WTC11 (cell line): ENCODE results near the gene TNFRSF14. TPM values are rescaled to one million over a fixed set of nuclear protein-coding genes. Genes with fewer than 3 reads are reported as not detected.

ENCODE experiments used
- ATAC-seq: fragments of 200-7000 bp; cut with Tn5 transposase; 2 replicates; pipeline ENCODE4 v1.10.0; 2021; ENCODE audit warnings: mild to moderate bottlenecking, moderate library complexity
- CTCF ChIA-PET: fragments of 300-600 bp; sonication (Branson Sonifier 250); formaldehyde crosslinking; loops from one replicate; lab custom pipeline; 2021; ENCODE audit warnings: antibody characterized with exemption; lab: Charles Lee
- POLR2A ChIA-PET: fragments of 350-600 bp; sonication (Branson Sonifier 250); formaldehyde crosslinking; loops from one replicate; lab custom pipeline; 2021; ENCODE audit warnings: antibody characterized with exemption; lab: Charles Lee
- DNase-seq: peaks from one replicate; pipeline ENCODE4 v3.0.0; 2021; ENCODE audit warnings: low spot score
- H3K27ac Mint-ChIP-seq: 2 replicates; pipeline ENCODE4 v1.8.0; 2021; ENCODE audit warnings: mixed read lengths
- H3K27me3 Mint-ChIP-seq: 2 replicates; pipeline ENCODE4 v1.8.0; 2021; ENCODE audit warnings: low read depth, mild to moderate bottlenecking, moderate library complexity, mixed read lengths
- H3K36me3 Mint-ChIP-seq: 2 replicates; pipeline ENCODE4 v1.8.0; 2021; ENCODE audit warnings: mixed read lengths
- H3K4me1 Mint-ChIP-seq: 2 replicates; pipeline ENCODE4 v1.8.0; 2022; ENCODE audit warnings: mixed read lengths
- H3K4me3 Mint-ChIP-seq: 2 replicates; pipeline ENCODE4 v1.8.0; 2021; ENCODE audit warnings: mild to moderate bottlenecking, moderate library complexity, mixed read lengths
- H3K9me3 Mint-ChIP-seq: 2 replicates; pipeline ENCODE4 v1.8.0; 2021; ENCODE audit warnings: mixed read lengths
- FOXJ3 ChIP-seq: sonication (generic); formaldehyde crosslinking; IDR thresholded peaks from 2 replicates; pipeline ENCODE4 v1.9.0; 2021; ENCODE audit warnings: missing genetic modification reagents, mild to moderate bottlenecking, borderline replicate concordance
- GTF2I ChIP-seq: fragments of 250-450 bp; sonication (Bioruptor Pico); conservative IDR thresholded peaks from 2 replicates; pipeline ENCODE4 v1.4.0; 2021; ENCODE audit warnings: mild to moderate bottlenecking
- HMGA2 ChIP-seq: fragments of 250-450 bp; sonication (Bioruptor Pico); IDR thresholded peaks from 2 replicates; pipeline ENCODE4 v1.4.0; 2021; ENCODE audit warnings: mild to moderate bottlenecking, moderate library complexity
- KAT7 ChIP-seq: sonication (generic); formaldehyde crosslinking; IDR thresholded peaks from 2 replicates; pipeline ENCODE4 v1.8.1; 2023; ENCODE audit warnings: missing genetic modification reagents, mild to moderate bottlenecking, borderline replicate concordance
- MXD4 ChIP-seq: fragments of 250-450 bp; sonication (Bioruptor Pico); IDR thresholded peaks from 2 replicates; pipeline ENCODE4 v1.8.0; 2021; ENCODE audit warnings: mild to moderate bottlenecking, moderate library complexity, borderline replicate concordance
- ZNF317 ChIP-seq: sonication (generic); formaldehyde crosslinking; IDR thresholded peaks from 2 replicates; pipeline ENCODE4 v1.8.1; 2023; ENCODE audit warnings: low read depth, mild to moderate bottlenecking, moderate library complexity, missing genetic modification reagents, borderline replicate concordance
- total RNA-seq: library from RNA; stranded (reverse); gene quantifications from 3 replicates; pipeline ENCODE4 v1.2.3, GENCODE V29; 2021
- TF ChIP-seq, protein P1 (sequence below): sonication (generic); formaldehyde crosslinking; IDR thresholded peaks from 2 replicates; pipeline ENCODE4 v1.8.1; 2023; ENCODE audit warnings: mild to moderate bottlenecking, missing genetic modification reagents
- TF ChIP-seq, protein P2 (sequence below): sonication (generic); formaldehyde crosslinking; IDR thresholded peaks from 2 replicates; pipeline ENCODE4 v1.8.1; 2023; ENCODE audit warnings: mild to moderate bottlenecking, moderate library complexity, missing genetic modification reagents
- TF ChIP-seq, protein P3 (sequence below): sonication (generic); formaldehyde crosslinking; IDR thresholded peaks from 2 replicates; pipeline ENCODE4 v1.8.1; 2022; ENCODE audit warnings: low read depth, missing genetic modification reagents, borderline replicate concordance
- TF ChIP-seq, protein P4 (sequence below): sonication (generic); formaldehyde crosslinking; IDR thresholded peaks from 2 replicates; pipeline ENCODE4 v1.8.0; 2023; ENCODE audit warnings: missing genetic modification reagents
- TF ChIP-seq, protein P5 (sequence below): fragments of 200-600 bp; IDR thresholded peaks from 2 replicates; pipeline ENCODE4 v1.8.0; 2022; ENCODE audit warnings: antibody characterized with exemption
- TF ChIP-seq, protein P6 (sequence below): sonication (generic); formaldehyde crosslinking; IDR thresholded peaks from 2 replicates; pipeline ENCODE4 v1.8.0; 2023; ENCODE audit warnings: missing genetic modification reagents, mild to moderate bottlenecking, borderline replicate concordance

The TNFRSF14 gene
- total RNA-seq, 1 experiment from 2014 or later: 0.87 TPM

DNA sequence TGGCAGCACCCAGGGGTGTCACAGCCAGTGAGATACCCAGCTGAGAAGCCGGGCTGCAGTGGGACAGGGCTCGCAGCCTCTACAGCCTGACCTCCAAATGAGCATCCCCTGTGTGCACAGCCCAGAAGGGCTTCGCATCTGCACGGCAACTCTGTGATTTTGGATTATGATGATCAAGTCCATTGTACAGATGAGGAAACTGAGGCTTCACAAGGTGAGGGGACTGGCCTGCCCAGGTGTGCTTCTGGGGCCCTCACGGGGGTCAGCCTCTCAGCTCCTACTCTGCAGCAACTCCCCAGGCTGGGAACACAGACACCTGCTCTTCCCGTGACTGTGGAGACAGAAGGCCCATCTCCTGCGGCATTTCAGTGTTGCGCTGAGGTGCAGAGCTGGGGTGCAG is 17.3 kb upstream of the TNFRSF14 start (continued):
- TF ChIP-seq, protein P1, sequence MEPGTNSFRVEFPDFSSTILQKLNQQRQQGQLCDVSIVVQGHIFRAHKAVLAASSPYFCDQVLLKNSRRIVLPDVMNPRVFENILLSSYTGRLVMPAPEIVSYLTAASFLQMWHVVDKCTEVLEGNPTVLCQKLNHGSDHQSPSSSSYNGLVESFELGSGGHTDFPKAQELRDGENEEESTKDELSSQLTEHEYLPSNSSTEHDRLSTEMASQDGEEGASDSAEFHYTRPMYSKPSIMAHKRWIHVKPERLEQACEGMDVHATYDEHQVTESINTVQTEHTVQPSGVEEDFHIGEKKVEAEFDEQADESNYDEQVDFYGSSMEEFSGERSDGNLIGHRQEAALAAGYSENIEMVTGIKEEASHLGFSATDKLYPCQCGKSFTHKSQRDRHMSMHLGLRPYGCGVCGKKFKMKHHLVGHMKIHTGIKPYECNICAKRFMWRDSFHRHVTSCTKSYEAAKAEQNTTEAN (CRISPR knock-in tag): no peak
- TF ChIP-seq MXD4 (CRISPR knock-in tag): no peak
- TF ChIP-seq KAT7 (CRISPR knock-in tag): no peak

DNA sequence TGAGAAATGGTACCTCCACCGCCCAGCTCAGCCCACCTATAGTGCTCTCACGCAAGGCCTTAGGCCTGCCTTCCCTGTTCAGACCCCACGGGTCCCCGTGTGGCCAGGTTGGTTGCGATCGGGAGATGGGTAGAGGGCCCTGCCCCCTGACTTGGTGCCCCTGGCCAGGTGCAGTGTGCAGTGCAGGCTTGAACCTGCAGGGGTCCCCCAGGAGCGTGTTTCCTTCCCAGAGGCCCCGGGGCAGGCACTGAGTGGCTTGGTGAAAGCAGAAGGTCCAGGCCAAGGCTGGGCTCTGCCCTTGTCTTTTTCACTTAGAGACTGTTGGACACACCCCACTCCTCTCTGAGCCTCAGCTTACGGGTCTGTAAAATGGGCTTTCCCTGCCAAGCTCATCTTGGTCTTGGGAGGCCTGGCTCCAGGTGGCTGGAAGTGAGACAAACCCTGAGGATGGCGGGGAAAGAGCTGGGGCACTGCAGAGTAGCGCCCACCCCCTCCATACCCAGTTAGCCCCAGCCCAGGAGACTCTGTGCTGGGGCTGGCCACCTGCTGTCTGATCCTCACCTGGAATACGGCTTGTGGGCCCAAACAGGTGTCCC is 16.8 kb upstream of the TNFRSF14 start:
- DNase-seq (peak; percentile 83), ATAC-seq (peak; percentile 79)
- TF ChIP-seq ZNF317 (CRISPR knock-in tag) (no peak), GTF2I (0 out of 2 replicates have a peak, but pooled peaks have one; percentile 27), HMGA2 (CRISPR knock-in tag) (no peak)
- TF ChIP-seq, protein P2, sequence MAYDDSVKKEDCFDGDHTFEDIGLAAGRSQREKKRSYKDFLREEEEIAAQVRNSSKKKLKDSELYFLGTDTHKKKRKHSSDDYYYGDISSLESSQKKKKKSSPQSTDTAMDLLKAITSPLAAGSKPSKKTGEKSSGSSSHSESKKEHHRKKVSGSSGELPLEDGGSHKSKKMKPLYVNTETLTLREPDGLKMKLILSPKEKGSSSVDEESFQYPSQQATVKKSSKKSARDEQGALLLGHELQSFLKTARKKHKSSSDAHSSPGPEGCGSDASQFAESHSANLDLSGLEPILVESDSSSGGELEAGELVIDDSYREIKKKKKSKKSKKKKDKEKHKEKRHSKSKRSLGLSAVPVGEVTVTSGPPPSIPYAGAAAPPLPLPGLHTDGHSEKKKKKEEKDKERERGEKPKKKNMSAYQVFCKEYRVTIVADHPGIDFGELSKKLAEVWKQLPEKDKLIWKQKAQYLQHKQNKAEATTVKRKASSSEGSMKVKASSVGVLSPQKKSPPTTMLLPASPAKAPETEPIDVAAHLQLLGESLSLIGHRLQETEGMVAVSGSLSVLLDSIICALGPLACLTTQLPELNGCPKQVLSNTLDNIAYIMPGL (CRISPR knock-in tag): no peak
- TF ChIP-seq, protein P3, sequence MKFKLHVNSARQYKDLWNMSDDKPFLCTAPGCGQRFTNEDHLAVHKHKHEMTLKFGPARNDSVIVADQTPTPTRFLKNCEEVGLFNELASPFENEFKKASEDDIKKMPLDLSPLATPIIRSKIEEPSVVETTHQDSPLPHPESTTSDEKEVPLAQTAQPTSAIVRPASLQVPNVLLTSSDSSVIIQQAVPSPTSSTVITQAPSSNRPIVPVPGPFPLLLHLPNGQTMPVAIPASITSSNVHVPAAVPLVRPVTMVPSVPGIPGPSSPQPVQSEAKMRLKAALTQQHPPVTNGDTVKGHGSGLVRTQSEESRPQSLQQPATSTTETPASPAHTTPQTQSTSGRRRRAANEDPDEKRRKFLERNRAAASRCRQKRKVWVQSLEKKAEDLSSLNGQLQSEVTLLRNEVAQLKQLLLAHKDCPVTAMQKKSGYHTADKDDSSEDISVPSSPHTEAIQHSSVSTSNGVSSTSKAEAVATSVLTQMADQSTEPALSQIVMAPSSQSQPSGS: no peak
- TF ChIP-seq, protein P4, sequence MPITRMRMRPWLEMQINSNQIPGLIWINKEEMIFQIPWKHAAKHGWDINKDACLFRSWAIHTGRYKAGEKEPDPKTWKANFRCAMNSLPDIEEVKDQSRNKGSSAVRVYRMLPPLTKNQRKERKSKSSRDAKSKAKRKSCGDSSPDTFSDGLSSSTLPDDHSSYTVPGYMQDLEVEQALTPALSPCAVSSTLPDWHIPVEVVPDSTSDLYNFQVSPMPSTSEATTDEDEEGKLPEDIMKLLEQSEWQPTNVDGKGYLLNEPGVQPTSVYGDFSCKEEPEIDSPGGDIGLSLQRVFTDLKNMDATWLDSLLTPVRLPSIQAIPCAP (CRISPR knock-in tag): no peak
- TF ChIP-seq, protein P5, sequence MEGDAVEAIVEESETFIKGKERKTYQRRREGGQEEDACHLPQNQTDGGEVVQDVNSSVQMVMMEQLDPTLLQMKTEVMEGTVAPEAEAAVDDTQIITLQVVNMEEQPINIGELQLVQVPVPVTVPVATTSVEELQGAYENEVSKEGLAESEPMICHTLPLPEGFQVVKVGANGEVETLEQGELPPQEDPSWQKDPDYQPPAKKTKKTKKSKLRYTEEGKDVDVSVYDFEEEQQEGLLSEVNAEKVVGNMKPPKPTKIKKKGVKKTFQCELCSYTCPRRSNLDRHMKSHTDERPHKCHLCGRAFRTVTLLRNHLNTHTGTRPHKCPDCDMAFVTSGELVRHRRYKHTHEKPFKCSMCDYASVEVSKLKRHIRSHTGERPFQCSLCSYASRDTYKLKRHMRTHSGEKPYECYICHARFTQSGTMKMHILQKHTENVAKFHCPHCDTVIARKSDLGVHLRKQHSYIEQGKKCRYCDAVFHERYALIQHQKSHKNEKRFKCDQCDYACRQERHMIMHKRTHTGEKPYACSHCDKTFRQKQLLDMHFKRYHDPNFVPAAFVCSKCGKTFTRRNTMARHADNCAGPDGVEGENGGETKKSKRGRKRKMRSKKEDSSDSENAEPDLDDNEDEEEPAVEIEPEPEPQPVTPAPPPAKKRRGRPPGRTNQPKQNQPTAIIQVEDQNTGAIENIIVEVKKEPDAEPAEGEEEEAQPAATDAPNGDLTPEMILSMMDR: peak; percentile 57
- Mint-ChIP-seq H3K27ac (no peak overlapping the region), H3K27me3 (peaks cover 44% of the 10 kb centered on the region), H3K36me3 (no peaks in the 10 kb centered on the region), H3K9me3 (no peaks in the 10 kb centered on the region), H3K4me3 (no peak overlapping the region), H3K4me1 (peaks cover 9% of the 10 kb centered on the region)
- ChIA-PET CTCF (interaction anchor here (0.6 to 2.1 kb wide), 7 partner anchors 8 to 158 kb away, joined by 3 to 8 read pairs (median 5); partner anchors contain the start of gene PANK4), POLR2A (interaction anchor here (1.1 kb wide), 1 partner anchor 33 kb away, joined by 3 read pairs; no protein-coding TSS in a partner anchor)

DNA sequence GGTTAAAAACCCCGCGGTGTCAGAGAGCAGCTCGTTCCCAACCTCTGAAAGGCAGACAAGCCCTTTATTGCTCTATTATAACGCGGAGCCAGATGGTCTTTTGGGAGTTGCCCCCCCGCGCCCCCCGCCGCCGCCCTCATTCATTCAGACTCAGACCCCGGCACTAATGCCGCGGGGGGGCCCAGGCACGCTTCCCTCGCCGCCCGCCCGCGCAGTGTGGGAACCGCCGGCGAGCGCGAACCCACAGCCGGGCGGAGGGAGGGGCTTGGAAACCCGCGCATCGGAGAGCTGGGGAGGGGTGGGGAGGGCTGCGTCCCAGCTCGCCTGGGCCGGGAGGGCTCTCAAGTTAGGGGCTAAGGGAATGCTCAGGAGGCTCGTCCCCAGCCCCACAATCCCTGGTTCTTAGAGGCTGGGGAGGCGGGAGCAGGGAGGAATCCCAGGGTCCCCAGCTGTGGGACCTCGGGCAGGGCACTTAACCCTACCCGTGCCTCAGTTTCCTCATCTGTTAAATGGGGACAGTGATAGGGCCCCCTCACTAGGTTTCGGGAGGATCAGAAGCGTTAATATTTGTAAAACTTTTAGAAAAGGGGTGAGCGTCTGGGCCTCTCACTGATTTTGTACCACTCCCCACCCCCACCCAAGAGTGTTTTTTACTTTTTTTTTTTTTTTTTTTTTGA is 15.2 kb upstream of the TNFRSF14 start:
- ChIA-PET CTCF (interaction anchor here (0.6 to 2.1 kb wide), 9 partner anchors 10 to 569 kb away, joined by 3 to 8 read pairs (median 5); partner anchors contain the start of genes MMEL1 and PANK4), POLR2A (no interaction called here)
- H3K36me3 Mint-ChIP-seq: no peaks in the 10 kb centered on the region
- DNase-seq: peak; percentile 49
- H3K4me3 Mint-ChIP-seq: peak overlapping the region; percentile 45
- no peak overlapping the region for H3K27ac Mint-ChIP-seq
- TF ChIP-seq GTF2I (peak; percentile 69; the same call in 1 of the 2 replicates), FOXJ3 (CRISPR knock-in tag) (no peak)
- TF ChIP-seq, protein P6, sequence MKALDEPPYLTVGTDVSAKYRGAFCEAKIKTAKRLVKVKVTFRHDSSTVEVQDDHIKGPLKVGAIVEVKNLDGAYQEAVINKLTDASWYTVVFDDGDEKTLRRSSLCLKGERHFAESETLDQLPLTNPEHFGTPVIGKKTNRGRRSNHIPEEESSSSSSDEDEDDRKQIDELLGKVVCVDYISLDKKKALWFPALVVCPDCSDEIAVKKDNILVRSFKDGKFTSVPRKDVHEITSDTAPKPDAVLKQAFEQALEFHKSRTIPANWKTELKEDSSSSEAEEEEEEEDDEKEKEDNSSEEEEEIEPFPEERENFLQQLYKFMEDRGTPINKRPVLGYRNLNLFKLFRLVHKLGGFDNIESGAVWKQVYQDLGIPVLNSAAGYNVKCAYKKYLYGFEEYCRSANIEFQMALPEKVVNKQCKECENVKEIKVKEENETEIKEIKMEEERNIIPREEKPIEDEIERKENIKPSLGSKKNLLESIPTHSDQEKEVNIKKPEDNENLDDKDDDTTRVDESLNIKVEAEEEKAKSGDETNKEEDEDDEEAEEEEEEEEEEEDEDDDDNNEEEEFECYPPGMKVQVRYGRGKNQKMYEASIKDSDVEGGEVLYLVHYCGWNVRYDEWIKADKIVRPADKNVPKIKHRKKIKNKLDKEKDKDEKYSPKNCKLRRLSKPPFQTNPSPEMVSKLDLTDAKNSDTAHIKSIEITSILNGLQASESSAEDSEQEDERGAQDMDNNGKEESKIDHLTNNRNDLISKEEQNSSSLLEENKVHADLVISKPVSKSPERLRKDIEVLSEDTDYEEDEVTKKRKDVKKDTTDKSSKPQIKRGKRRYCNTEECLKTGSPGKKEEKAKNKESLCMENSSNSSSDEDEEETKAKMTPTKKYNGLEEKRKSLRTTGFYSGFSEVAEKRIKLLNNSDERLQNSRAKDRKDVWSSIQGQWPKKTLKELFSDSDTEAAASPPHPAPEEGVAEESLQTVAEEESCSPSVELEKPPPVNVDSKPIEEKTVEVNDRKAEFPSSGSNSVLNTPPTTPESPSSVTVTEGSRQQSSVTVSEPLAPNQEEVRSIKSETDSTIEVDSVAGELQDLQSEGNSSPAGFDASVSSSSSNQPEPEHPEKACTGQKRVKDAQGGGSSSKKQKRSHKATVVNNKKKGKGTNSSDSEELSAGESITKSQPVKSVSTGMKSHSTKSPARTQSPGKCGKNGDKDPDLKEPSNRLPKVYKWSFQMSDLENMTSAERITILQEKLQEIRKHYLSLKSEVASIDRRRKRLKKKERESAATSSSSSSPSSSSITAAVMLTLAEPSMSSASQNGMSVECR (CRISPR knock-in tag): no peak
- H3K9me3 Mint-ChIP-seq: no peaks in the 10 kb centered on the region
- no peaks in the 10 kb centered on the region; the same call in 1 of the 2 replicates for H3K4me1 Mint-ChIP-seq
- peak; percentile 10 for ATAC-seq
- peaks cover 31% of the 10 kb centered on the region for H3K27me3 Mint-ChIP-seq
